Transverse colon (tissue), 4 donors: ENCODE measurements around the gene MCCD1. TPM values are rescaled to one million over a fixed set of nuclear protein-coding genes. Genes with fewer than 3 reads are reported as not detected.
"Not testable (repeated sequence)": the region's sequence is repeated elsewhere in the genome, so short reads cannot be mapped to it uniquely, and the experiment has no call there.

Source experiments
- DNase-seq: peaks from one replicate; pipeline ENCODE4 v3.0.0-alpha.2; 2019
- H3K27ac ChIP-seq, 4 donors: fragments of 200-600 bp; sonication (generic); 2 replicates each; pipeline ENCODE4 v1.5.1; 2016 to 2018; ENCODE audit warnings: inconsistent platforms in 4 of 4
- H3K27me3 ChIP-seq: fragments of 200-600 bp; sonication (generic); 2 replicates; pipeline ENCODE4 v1.5.1; 2017; ENCODE audit warnings: inconsistent platforms
- H3K36me3 ChIP-seq, 4 donors: fragments of 200-600 bp; sonication (generic); 2 replicates each; pipeline ENCODE4 v1.5.1; 2017 to 2019; ENCODE audit warnings: inconsistent platforms in 4 of 4
- H3K4me1 ChIP-seq, 4 donors: fragments of 200-600 bp; sonication (generic); 2 replicates each; pipeline ENCODE4 v1.5.1; 2017 to 2020; ENCODE audit warnings: inconsistent platforms in 4 of 4
- H3K4me3 ChIP-seq, 4 donors: fragments of 200-600 bp; sonication (generic); 1 replicate in 1 of 4; 2 replicates in 3 of 4; pipeline versions ENCODE4 v1.5.1 to v1.6.1; 2017 to 2019; ENCODE audit warnings: inconsistent platforms in 4 of 4
- H3K9me3 ChIP-seq, 2 donors: fragments of 200-600 bp; sonication (generic); 2 replicates each; pipeline ENCODE4 v1.5.1; 2017 to 2019; ENCODE audit warnings: inconsistent platforms in 2 of 2
- EP300 ChIP-seq: sonication (generic); formaldehyde crosslinking; IDR thresholded peaks from one replicate; pipeline ENCODE4 v1.6.1; 2017; ENCODE audit warnings: antibody characterized with exemption, low read depth
- POLR2A ChIP-seq: fragments of 450-650 bp; IDR thresholded peaks from one replicate; pipeline ENCODE4 v1.6.1; 2016; ENCODE audit warnings: antibody characterized with exemption, mild to moderate bottlenecking, moderate library complexity
- POLR2AphosphoS5 ChIP-seq, 3 donors: sonication (generic); formaldehyde crosslinking; IDR thresholded peaks; one replicate each; pipeline ENCODE4 v1.6.1; 2016; ENCODE audit warnings: antibody characterized with exemption in 3 of 3
- WGBS, 2 donors: methylation state at CpG; one replicate each; pipeline ENCODE4 v1.1.5; 2018; ENCODE audit warnings: low coverage in 1 of 2; 5-methylcytosine and 5-hydroxymethylcytosine counted together
- in situ Hi-C, 4 donors: fragments of 200-750 bp; cut with MboI; loops; one replicate each; pipeline versions ENCODE4 v1.15.0 to v1.15.1; 2017; ENCODE audit warnings: low sequenced_read_pairs in 3 of 4, low pct_ligation_motif_present in 1 of 4, low pct_unique_long_range_greater_than_20kb in 1 of 4
- intact Hi-C: fragments of 100-400 bp; cut with DNase I; formaldehyde crosslinking; loops from one replicate; pipeline ENCODE4 v1.15.1; 2023; ENCODE audit warnings: low total_unique reads
- total RNA-seq, 4 donors: library from RNA; depleted of rRNA; stranded (reverse); fragments of >200 nt; gene quantifications; one replicate each; pipeline ENCODE4 v1.1.0, GENCODE V29; 2016
- TF ChIP-seq, protein P1 (sequence below), 5 experiments: fragments of 200-600 bp in 3 of 5; fragments of 450-650 bp in 2 of 5; sonication (generic) in 3 of 5; IDR thresholded peaks; 1 replicate in 2 of 5; 2 replicates in 3 of 5; pipeline ENCODE4 v1.5.1; 2016 to 2017; ENCODE audit warnings: antibody characterized with exemption in 5 of 5, inconsistent platforms in 3 of 5, mild to moderate bottlenecking in 2 of 5, moderate library complexity in 1 of 5

The MCCD1 gene
- total RNA-seq, 4 donors from 2014 or later: not detected

DNA sequence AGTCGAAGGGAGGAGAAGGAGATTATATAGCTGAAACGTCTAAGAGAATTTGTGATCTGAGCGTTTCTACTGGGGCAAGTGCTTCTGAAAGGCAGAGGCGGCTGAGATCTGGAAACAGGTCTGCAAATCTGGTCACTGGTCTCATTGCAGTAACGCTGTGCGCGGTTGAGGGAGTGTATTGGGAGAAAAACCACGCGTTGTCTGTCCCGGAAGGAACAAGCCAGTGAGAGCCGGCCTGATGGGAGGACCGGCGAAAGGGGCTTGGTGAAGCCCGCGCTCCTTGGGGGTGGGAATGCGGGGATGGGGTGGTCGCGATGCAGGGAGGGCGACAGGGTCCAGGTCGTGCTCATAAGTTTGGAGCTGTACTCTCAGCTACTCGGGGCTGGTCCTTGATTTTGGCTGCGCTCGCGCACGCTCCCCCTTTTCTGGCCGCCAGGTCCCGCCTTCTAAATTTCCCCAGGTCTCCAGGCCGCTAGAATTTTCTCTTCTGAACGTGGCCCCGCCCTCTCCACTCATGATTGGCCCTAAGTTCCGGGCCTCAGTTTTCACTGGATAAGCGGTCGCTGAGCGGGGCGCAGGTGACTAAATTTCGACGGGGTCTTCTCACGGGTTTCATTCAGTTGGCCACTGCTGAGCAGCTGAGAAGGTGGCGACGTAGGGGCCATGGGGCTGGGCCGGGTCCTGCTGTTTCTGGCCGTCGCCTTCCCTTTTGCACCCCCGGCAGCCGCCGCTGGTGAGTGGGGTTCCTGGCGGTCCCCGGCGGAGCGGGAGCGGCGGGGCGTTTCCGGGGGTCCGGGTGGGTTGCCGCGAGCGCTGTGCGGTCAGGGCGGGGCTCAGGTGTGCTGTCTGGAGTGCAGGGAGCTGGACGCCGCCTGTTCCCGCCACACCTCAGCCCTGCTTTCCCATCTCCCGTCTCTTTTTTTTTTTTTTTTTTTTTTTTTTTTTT is 31.0 kb upstream of the MCCD1 start, which contains the start of gene MICB:
Gene MICB (plus strand): TSS at position 615 of the 946 bp plus-strand sequence. CDS start 49 bp downstream, at position 664.
- in situ Hi-C loops (loop anchor here in 1 of 4 donors (10.0 kb wide), 1 partner anchor 47 kb away; the partner anchor contains the start of genes ATP6V1G2, DDX39B and NFKBIL1), intact Hi-C loops (no loop called here)
- peaks cover 7% of the 10 kb centered on the region for H3K27me3 ChIP-seq
- H3K36me3 ChIP-seq: no peaks in the 10 kb centered on the region
- H3K4me1 ChIP-seq: peaks cover 0 to 51% (median 17%) of the 10 kb centered on the region in 4 donors
- H3K27ac ChIP-seq: peak within 1 kb of the TSS; percentile 48 to 84 (median 62)
- H3K9me3 ChIP-seq: no peaks in the 10 kb centered on the region
- peak; percentile 85 for DNase-seq
- H3K4me3 ChIP-seq: peak within 1 kb of the TSS; percentile 34 to 77 (median 54)
- TF ChIP-seq, protein P1, sequence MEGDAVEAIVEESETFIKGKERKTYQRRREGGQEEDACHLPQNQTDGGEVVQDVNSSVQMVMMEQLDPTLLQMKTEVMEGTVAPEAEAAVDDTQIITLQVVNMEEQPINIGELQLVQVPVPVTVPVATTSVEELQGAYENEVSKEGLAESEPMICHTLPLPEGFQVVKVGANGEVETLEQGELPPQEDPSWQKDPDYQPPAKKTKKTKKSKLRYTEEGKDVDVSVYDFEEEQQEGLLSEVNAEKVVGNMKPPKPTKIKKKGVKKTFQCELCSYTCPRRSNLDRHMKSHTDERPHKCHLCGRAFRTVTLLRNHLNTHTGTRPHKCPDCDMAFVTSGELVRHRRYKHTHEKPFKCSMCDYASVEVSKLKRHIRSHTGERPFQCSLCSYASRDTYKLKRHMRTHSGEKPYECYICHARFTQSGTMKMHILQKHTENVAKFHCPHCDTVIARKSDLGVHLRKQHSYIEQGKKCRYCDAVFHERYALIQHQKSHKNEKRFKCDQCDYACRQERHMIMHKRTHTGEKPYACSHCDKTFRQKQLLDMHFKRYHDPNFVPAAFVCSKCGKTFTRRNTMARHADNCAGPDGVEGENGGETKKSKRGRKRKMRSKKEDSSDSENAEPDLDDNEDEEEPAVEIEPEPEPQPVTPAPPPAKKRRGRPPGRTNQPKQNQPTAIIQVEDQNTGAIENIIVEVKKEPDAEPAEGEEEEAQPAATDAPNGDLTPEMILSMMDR (IDR thresholded peaks at IDR 0.05): no peak
- no peak for TF ChIP-seq EP300
- TF ChIP-seq POLR2A: peak; percentile 55
- peak in 2 of 3 donors; percentile 52 to 54 for TF ChIP-seq POLR2AphosphoS5 (IDR thresholded peaks at IDR 0.05)
- WGBS, 2 donors: 0% methylated on average over 20 to 59 of the region's 64 CpGs

GRCh38 chr6:31498748-31499147 is 30.0 kb upstream of the MCCD1 start:
- no peak for DNase-seq
- H3K36me3 ChIP-seq: no peaks in the 10 kb centered on the region
- intact Hi-C loops (no loop called here), in situ Hi-C loops (loop anchor here in 1 of 4 donors (10.0 kb wide), 1 partner anchor 46 kb away; the partner anchor contains the start of genes ATP6V1G2, DDX39B and NFKBIL1)
- peaks cover 7% of the 10 kb centered on the region for H3K27me3 ChIP-seq
- TF ChIP-seq POLR2A: no peak
- TF ChIP-seq EP300: no peak
- TF ChIP-seq POLR2AphosphoS5 (IDR thresholded peaks at IDR 0.05): no peak
- TF ChIP-seq, protein P1 (IDR thresholded peaks at IDR 0.05): no peak
- H3K27ac ChIP-seq: peak overlapping the region in 1 of 4 donors; percentile 22
- H3K9me3 ChIP-seq: no peaks in the 10 kb centered on the region
- WGBS, 2 donors: 15% methylated on average over 19 of the region's 21 CpGs; no CpG with 5 or more reads in 1 of the 2 donors
- H3K4me1 ChIP-seq: peaks cover 0 to 45% (median 16%) of the 10 kb centered on the region in 4 donors
- peak overlapping the region in 2 of 4 donors; percentile 61 to 77 for H3K4me3 ChIP-seq

DNA sequence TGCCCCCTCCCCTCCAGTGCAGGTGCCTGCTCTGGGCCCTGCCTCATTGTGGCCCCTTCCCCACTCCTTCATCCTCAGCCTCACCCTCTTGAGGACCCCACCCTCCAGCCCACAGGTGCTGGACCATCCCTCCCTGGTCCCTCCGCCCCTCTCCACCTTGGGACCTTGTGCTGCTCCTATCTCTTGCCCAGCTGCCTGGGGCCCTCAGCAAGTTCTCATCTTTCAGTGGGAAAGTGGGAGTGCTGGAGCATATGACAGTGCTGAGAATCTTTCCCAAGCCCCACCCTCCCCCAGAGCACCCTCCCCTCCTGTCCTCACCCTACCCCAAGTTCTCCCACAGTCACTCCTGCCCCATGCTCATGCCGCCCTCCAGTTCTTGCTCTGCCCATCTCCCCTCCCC is 29.1 kb upstream of the MCCD1 start:
- H3K9me3 ChIP-seq, H3K36me3 ChIP-seq, H3K4me3 ChIP-seq, H3K27me3 ChIP-seq, intact Hi-C loops, DNase-seq, H3K27ac ChIP-seq: not testable (repeated sequence)
- H3K4me1 ChIP-seq: peaks cover 0 to 44% (median 11%) of the 10 kb centered on the region in 4 donors
- WGBS, 2 donors: 92% methylated on average over 1 of the region's 2 CpGs; no CpG with 5 or more reads in 1 of the 2 donors
- in situ Hi-C loops: loop anchor here in 1 of 4 donors (10.0 kb wide), 1 partner anchor 45 kb away; the partner anchor contains the start of genes ATP6V1G2, DDX39B and NFKBIL1

GRCh38 chr6:31502586-31502985 is 26.2 kb upstream of the MCCD1 start:
- Histone ChIP-seq H3K4me1 (peaks cover 0 to 16% (median 5%) of the 10 kb centered on the region in 4 donors), H3K27ac (no peak overlapping the region), H3K27me3 (peaks cover 7% of the 10 kb centered on the region), H3K9me3 (no peaks in the 10 kb centered on the region), H3K36me3 (peaks cover 0 to 3% (median 0%) of the 10 kb centered on the region in 4 donors), H3K4me3 (no peak overlapping the region)
- DNase-seq: no peak
- intact Hi-C loops (no loop called here), in situ Hi-C loops (no loop called here)
- no peak for TF ChIP-seq POLR2AphosphoS5 (IDR thresholded peaks at IDR 0.05)
- TF ChIP-seq, protein P1 (IDR thresholded peaks at IDR 0.05): no peak
- no peak for TF ChIP-seq POLR2A
- TF ChIP-seq EP300: no peak

DNA sequence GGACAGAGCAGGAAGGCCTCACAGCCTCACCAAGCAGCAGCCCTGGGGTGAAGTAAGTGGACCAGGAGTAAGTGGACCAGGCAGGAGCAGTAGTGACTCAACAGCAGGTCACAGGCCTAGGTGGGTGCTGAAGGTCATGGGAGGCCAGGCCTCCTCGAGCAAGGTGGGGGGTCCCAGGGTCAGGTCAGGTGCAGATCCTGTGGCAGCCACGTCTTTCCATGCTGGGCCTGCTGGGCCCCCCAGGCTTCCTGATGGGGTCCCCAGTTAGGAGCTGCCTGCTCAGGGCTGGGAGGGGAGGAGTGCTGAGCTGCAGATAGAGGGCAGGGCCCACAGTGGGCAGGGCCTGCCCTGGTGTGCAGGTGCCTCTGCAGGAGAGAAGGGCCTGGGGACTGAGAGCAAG is 19.7 kb upstream of the MCCD1 start:
- H3K27me3 ChIP-seq, H3K9me3 ChIP-seq, H3K27ac ChIP-seq, DNase-seq, H3K36me3 ChIP-seq, H3K4me1 ChIP-seq, intact Hi-C loops, in situ Hi-C loops, H3K4me3 ChIP-seq: not testable (repeated sequence)
- WGBS, 2 donors: 46% methylated on average over 2 of the region's 2 CpGs; no CpG with 5 or more reads in 1 of the 2 donors
